ENCODE results near the gene PRSS21.

The PRSS21 gene

GRCh38 chr16:2825906-2826305 lies 8.9 kb downstream of the PRSS21 start:
- peak; percentile 51 for DNase-seq (ENCODE audit: low spot score)

DNA sequence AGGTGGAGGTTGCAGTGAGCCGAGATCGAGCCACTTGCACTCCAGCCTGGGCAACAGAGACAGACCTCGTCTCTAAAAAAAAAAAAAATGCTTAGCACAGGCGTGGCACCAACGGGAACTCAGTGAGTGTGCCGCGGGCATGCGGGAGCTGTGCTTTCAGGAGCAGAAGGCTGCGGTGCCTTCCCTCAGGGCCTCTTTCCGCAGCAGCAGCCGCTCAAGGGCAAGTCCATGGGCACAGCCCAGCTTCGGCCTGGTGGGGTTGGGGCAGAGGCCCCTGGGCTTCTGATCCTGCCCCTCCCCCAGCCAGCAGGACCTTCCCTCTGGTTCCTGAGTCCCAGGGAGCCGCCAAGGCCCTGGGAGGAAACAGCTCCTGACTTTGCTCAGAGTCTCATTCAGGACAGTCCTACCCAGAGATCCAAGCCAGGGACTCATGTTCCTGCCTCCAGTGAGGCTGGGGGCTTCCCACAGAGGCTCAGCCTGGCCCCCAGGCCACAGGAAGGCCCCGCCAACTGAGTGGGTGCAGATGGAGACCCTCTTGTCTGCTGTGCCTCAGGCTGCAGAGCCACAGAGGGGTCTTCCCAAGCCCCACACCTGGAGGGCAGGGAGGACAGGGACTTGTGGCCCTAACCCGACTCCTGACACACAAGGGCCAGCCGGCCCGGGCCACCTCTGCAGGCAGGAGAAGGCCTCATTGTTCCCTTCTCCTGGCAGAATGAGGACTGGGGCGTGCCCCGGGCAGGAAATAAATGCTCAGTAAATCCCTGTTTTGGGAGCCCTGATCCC lies 9.7 kb downstream of the PRSS21 start:
- DNase-seq (ENCODE audit: low spot score) = no peak

GRCh38 chr16:2827374-2827791 lies 10.3 kb downstream of the PRSS21 start:
- peak; percentile 56 for DNase-seq (ENCODE audit: low spot score)

- no peak for DNase-seq (ENCODE audit: low spot score)
These were observed 10.9 kb downstream of the PRSS21 start for GRCh38 chr16:2827831-2828520.

DNA sequence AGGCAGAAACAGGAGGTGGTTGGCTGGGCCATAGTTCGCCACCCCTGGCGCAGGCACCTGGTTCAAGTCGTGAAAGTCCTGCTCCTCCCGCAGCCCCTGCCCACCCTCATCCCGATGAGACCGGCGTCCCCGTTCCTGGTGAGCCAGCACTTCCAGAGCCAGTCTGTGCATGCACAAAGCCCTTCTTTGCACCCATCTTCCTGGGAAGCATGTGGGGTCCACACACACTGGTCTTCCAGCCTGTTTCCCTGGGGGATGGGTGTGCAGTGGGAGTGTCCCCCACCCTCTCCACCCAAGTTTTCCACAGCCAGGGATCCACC lies 11.4 kb downstream of the PRSS21 start:
- DNase-seq (ENCODE audit: low spot score) = no peak

DNA sequence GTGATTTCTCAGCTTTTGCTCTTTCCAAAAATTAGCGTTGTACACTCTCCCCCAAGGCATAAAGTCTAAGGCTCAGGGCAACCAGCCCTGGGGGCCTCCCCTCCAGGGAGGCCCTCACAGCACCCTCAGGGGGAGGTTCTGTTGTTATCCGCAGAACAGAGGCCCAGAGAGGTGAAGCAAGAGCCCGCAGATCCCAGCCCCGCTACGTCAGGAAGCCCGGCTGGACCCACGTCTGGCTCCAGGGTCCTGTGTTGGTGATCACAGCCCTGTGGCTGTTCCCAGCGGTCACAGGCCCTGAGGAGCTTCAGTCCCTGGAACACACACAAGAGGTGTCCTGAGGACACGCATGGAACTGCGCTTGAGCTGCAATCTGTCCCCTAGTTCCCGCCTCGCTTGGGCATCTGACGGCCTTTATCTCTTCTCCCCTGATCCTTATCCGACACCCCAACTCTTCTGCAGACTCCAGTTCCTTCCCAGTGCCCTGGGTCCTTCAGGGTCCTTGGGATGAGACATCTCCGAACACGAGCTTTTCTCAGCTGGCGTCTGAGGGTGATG lies 11.9 kb downstream of the PRSS21 start:
- DNase-seq (ENCODE audit: low spot score) = no peak

GRCh38 chr16:2829501-2830354 lies 12.7 kb downstream of the PRSS21 start, which contains the start of gene ZG16B:
ZG16B (plus strand) TSS chr16:2830303; CDS start chr16:2830442, 139 bp downstream.
- DNase-seq (ENCODE audit: low spot score) = no peak

- DNase-seq (ENCODE audit: low spot score) = no peak
These were observed 13.3 kb downstream of the PRSS21 start for GRCh38 chr16:2830355-2830695.

DNA sequence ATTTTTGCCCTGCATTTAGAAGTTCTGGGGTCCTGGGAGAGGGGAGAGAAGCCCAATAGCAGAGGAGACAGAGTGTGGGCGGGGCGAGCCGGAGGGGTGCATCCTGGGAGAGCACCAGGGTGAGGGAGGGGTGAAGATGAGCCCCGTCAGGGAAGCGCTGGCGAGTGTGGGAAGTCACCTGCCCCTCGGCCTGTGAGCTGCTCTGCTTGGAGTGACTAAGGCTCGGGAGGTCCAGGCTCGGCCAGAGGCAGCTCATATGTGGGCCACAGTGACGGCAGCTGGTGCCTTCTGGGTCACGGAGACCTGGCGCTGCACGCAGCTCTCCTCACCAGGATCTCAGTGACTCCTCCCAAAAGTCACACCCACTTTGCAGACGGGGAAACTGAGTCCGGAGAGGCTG lies 14.2 kb downstream of the PRSS21 start:
- DNase-seq (ENCODE audit: low spot score) = no peak

DNA sequence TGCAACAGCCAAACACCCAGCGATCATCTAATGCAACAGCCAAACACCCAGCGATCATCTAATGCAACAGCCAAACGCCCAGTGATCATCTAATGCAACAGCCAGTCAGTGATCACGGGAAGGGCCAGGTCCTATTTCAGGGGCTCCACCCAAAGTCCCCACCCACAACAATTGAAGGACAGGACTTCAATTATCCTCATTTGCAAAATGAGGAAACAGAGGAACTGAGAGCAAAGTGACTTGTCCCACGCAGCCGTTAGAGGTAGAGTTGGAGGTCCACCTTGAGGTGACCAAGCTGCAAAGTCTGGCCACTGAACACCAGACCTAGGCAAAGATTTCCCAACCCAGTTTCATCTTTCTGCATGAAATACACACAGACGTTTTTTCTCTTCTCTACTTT lies 16.7 kb downstream of the PRSS21 start:
- no peak for DNase-seq (ENCODE audit: low spot score)

DNA sequence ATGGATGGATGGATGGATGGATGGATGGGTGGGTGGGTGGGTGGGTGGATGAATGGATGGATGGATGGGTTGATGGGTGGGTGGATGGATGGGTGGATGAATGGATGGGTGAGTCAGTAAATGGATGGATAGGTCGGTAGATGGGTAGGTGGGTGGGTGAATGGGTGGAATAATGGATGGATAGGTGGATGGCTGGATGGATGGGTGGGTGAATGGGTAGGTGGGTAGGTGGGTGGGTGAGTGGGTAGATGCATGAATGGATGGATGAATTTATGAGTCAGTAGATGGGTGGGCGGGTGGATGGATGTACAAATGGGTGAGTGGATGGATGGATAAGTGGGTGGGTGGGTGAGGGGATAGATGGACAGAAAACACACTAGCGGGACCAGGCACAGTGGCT lies 17.9 kb downstream of the PRSS21 start:
- DNase-seq (ENCODE audit: low spot score) = no peak

DNA sequence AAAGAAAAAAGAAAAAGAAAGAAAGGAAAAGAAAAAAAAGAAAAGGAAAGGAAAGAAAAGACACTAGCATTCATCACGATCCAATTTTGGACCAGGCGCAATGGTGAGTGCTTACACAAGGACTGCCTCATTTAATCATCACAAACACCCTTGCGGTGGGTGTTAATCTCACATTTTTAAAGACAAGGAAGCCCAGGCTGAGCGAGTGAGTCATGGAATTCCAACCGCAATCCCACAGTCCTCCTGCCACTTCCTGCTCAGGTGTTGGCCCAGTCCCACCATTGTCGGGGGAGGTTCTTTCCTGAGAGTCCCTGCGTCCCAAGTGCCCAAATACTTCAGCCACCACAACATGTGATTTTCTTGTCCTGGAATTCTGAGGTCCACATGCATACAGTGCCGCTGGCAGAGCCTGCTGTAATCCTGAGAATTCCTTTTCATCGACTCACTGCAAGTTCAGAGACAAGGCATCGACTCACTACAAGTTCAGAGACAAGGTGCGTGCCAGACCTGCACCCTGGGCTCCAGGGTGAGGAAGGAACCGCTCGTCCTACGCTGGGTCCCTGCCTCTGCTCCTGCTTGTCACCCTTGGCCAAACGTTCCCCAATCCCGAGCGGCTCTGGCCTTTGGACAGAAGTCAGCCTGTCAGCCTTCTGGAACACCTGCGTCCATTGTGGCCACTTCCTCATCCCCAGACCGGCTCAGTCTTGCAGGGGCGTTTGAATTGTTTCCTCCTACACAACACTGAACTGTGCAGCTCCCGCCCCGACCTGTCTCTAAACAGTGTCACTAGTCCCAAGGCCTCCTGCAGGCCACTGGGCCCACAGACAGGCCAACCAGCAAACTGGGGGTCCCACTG lies 18.8 kb downstream of the PRSS21 start:
- DNase-seq (ENCODE audit: low spot score) = no peak

- DNase-seq (ENCODE audit: low spot score) = no peak
These were observed 19.8 kb downstream of the PRSS21 start for GRCh38 chr16:2836646-2837508.

DNA sequence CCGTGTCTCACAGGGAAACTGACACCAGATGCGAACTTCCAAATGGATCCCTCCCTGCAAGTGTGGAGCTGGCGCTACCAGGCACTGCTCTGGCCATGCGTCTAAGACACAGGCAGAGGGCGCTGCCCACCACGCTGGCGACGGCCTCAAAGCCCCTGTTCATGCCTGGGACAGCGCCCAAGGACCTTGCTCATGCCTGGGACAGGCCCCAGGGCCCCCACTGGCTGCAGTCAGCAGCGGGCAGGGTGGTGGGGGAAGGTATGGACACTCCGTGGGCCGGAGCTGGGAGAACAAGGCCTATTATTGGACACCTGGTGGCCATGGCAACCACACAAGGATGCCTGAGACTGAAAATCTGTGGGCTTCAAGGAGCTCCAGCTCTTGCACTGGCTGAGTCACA lies 21.9 kb downstream of the PRSS21 start:
- DNase-seq (ENCODE audit: low spot score) = no peak

- DNase-seq (ENCODE audit: low spot score) = no peak
These were observed 22.8 kb downstream of the PRSS21 start for GRCh38 chr16:2839650-2840450.

GRCh38 chr16:2840914-2841313 lies 23.9 kb downstream of the PRSS21 start:
- no peak for DNase-seq (ENCODE audit: low spot score)

DNA sequence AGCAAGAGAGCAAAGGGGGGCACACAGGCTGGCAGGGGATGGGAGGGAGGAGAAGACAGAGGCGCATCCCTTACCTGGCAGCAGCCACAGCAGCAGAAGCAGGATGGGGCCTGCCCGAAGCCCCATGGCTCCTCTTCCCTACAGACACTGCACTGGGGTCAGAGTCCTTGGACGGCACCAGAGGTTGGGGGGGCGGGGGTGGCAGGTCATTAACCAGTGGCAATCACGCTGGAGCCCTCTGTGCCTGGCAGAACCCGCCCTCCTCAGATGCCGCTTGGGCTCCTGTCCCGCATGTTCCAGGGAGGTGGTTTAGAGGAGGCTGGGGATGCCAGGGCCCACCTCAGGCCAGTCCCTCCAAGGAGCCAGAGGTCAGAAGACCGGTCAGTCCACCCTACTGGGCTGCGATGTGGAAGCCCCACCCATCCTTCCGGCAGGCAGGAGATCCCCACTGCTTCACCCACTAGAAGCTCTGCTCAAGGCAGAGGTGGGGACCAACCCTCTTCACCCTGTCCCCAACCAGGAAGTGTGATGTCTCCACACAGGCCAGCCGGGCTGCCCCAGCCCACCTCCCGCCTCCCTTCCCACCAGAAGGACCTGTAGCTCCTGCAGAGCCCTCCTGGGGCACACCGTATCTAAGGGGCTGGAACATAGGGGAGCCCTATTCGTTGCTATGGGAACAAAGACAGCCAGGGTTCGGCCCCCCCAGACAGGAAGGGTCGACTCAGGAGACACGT lies 24.7 kb downstream of the PRSS21 start:
- DNase-seq (ENCODE audit: low spot score) = no peak

- no peak for DNase-seq (ENCODE audit: low spot score)
These were observed 25.4 kb downstream of the PRSS21 start for GRCh38 chr16:2842340-2843000.

Data from left forelimb (tissue), 1 donor.